ENCODE data around the gene FHIT.

FHIT gene

DNA sequence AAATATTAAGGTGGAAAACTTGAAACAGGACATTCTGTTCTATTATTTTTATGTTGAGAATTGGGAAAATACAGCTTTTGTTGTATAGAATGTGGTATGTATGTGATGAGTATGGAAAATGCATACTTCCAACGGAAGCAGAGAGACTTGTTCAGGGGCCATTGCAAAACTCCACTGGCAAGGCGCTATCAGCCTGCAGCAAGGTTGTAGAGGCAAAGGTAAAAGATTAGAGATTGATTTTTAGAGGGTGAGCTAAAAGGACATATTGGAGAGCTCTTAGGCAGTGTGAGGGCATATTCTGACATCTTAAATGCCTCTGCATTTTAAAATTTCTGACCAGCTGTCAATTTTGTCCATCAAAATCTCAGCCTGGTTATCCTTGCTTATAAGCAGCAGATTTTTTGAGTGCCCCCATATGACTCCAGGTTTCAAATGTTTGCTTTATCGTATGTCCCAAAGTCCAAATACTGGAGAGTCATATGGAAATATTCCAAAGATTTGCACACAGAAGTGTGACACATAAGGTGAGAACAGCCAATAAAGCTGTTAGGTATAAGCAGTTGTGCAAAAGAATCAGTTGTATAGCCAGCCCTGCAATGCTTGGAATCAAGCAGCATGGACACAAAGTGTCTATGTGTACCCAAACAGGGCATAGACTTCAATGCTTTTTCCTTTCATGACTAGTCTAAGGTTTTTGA, 829.4 kb downstream of the FHIT start:
- Histone ChIP-seq H3K4me3 (no peak overlapping the region), H3K27ac (no peak overlapping the region)

DNA sequence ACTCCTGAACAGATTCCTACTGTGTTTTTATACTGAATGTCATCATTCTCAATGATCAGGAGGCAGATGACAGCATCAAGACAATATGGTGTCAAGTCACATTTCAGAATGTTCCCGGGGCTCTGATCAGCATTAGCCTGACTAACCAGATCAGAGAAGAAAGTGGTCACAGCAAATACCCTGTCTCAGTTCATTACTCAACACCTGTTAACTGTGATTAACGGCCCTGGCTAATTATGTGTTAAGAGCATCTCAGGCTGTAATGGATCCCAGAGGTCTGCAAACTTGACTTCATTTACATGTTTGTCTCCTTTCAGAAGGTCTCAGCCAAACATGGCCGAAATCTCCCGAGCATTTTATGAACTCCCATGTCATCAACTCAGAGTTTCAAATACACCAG, 833.7 kb downstream of the FHIT start:
- Histone ChIP-seq H3K27ac (no peak overlapping the region), H3K4me3 (no peak overlapping the region)

DNA sequence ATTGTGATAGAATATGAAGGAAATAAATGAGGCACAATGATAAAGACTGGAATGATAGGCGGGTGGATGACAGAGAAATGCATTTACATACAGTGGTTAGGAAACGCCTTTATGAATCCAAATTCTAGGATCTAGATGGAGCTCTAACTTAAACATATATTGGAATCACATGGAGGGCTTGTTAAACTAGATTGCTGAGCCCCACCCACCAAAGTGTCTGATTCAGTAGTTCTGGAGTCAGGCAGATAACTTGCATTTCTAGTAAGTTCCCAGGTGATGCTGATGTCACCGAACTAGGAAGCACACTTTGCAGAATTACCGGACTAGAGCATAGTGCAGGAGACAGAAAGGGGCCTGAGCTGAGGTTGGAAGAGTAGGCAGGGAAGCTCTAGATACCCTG, 837.2 kb downstream of the FHIT start:
- H3K4me3 ChIP-seq = no peak overlapping the region

DNA sequence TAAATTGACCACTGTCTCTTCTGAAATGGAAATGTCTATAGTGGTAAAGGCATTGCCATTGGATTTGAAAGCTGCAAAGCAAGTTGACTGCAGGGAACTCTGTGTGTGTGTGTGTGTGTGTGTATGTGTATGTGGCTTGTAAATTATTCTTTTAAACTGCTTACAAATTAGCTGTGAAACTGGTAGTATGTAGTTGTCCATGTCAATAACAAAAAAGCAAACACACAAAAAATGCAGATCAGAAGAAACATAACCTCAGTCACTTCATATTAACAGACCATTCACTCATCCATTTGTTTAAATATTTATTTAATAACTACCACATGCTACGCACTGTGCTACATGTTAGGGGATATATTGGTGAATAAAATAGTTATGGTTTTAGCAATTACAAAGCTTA, 837.7 kb downstream of the FHIT start:
- Histone ChIP-seq H3K27ac (no peak overlapping the region), H3K4me3 (no peak overlapping the region)

More for the DNA sequence above, 837.2 kb downstream of the FHIT start:
- H3K27ac ChIP-seq = no peak overlapping the region

DNA sequence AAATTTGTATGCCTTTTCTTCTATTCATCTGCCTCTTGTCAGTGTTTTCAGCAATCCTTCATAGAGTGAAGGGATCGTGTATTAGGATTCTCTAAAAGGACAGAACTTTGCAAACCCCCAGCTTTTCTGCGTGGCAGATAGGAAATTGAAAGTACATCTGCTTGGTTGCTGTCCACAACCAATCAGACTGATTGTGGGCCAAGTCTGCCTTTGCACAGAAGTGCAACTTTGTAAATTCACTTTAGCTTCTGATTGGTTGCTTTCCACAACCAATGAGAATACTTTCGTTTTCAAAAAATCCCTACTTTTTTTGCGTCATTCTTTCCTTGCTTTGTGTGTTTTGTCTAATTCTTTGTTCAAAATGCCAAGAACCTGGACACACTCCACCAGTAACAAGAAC, 847.4 kb downstream of the FHIT start:
- Histone ChIP-seq H3K27ac (no peak overlapping the region), H3K4me3 (no peak overlapping the region)

DNA sequence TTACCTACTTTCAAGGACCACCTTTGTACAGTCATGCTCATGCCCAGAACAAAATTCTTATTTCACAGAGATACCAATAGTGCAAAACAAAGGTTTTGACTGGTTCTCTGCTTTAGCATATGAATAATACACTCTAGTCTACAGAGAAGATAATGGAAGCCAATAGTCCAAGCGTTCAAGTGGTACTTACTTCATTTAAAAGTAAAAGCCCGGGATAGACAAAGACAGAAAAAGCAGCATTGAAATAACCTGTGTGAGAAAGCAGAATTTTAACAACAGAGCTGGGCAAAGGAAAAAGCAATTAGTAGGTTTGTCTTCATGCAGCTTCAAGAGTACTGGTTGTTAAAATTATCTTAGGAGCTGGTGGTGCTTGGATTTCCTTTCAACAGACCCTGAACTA, 848.3 kb downstream of the FHIT start:
- Histone ChIP-seq H3K4me3 (no peak overlapping the region), H3K27ac (no peak overlapping the region)

DNA sequence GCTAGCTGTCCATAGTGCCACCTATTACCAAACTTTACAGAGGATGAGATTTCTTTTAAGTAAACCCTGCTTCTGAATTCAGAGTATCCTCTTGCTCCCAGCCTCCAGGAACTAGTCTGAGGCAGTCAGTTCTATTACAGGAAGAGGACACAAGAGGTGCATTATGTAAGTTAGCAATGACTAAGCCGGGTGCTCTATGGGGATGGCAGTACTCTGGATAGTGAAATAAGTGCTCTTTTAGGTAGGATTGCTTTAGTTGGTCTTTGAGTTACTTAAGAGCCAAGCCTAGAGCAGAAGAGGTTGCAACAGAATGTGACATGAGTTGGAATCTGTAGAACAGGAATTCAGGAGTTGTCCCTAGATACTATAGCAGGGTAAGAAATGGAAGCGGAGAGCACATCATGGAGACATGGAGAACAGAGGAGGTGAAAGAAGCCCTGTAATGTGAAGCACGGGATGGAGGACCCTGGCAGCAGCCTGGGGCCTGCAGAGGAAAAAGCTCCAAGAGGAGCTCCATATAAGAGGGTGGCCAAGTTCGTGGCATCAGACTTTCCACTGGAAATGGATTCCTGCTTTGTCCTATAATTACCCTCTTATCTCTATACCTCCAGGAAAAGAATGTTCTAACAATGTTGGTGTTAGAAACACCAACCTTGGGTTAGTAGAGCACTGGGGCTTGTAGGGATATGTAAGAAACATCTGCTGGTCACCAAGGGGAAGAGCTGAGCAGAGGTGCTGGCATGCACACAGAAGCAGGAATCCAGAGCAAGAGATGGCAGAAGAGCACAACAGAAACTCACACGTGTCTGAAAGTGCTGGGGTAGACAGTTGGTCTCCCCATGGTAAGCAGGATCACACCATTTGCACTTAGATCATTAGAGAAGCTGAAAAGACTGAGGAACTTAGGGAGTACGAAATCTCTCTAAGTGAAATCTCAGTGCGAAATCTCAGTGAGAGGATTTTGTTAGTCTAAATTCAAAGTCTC, 851.1 kb downstream of the FHIT start:
- Histone ChIP-seq H3K27ac (no peak overlapping the region), H3K4me3 (no peak overlapping the region)

DNA sequence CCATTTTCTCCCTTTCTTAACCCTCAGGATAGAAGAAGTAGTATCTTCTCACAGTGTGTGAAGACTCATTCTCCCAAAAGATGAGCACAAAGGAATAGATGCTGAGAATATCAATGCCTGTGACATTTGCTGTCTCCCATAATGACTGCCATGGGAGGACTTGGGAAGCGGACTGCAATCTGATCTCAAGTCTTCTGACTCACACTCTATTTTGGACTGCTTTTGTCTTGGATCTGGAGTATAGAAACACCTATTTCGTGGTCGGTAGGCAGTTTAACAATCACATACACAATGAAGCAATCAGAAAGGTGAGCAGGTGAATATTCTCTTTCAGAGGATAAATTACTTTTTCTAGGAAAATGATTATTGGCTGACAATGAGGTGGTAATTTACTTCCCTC, 852.0 kb downstream of the FHIT start:
- no peak overlapping the region for H3K27ac ChIP-seq
- H3K4me3 ChIP-seq = no peak overlapping the region

DNA sequence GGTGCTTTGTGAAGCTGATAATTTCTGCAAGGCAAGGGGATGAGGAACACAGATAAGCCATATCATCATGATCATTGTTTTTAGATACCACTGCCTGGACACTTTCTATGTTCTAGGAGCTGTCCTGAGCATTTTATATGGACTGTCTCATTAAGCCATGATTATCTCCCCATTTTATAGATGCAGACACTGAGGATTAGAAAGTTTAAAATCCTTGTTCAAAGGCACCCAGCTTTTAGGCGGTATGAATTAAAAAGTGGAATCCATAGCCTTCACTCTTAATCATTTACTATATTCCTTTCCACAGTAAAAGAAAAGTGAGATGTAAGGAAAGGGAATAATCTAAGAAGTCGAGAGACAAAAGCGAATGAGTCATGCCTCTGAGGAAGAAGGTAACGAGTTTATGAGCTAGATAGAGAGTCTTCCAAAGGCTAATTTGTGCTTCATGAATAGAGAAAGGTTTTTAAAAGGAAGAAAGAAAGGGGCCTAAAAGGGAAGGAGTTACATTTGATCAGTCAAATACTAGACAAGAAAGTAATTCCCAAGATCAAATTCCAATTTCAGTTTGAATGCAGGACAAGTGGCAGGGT, 856.0 kb downstream of the FHIT start:
- no peak overlapping the region for H3K4me3 ChIP-seq
- no peak overlapping the region for H3K27ac ChIP-seq

DNA sequence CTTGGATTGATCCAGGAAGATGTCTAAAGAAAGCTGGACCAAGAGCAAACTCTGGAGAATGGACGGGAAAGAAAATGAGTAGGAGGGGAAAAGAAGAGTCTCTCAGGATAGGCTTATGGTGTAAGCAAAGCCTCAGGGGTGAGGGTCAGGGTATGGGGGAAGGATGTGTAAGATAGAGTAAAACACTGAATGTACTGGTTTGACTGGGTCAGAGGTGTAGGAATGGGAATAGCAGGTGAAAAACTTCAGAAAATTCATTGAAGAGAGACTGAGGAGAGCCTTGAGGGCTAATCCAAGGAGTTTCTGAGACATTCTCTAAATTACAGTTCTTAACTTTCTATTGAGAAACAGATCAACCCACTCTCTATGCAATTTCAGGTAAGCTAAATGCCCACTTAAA, 857.3 kb downstream of the FHIT start:
- no peak overlapping the region for H3K27ac ChIP-seq
- no peak overlapping the region for H3K4me3 ChIP-seq

DNA sequence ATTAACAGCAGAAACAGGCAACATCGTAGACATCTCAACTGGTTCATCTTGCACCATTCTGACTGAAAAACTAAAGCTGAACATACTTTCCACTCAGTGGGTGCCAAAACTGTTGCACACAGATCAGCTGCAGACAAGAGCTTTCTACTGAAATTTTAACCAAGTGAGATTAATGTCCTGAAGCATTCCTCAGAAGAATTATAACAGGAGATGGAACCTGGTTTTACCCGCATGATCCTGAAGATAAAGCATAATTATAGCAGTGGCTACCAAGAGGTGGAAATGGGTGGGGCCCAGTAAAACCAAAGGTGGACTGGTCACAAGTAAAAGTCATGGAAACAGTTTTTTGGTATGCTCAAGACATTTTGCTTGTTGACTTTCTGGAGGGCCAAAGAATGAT, 858.8 kb downstream of the FHIT start:
- Histone ChIP-seq H3K27ac (no peak overlapping the region), H3K4me3 (no peak overlapping the region)

DNA sequence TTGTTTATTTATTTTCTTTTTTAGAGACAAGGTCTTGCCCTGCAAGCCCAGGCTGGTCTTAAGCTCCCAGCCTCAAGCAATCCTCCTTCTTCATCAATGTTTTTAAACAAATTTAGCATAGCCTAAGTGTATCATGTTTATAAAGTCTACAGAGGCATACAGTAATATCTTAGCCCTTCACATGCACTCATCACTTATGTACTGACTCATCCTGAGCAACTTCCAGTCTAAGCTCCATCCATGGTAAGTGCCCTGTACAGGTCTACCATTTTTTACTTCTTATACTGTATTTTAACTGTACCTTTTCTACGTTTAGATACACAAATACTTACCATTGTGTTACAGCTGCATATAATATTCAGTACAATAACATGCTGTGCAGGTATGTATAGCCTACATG, 860.0 kb downstream of the FHIT start:
- H3K27ac ChIP-seq = no peak overlapping the region
- H3K4me3 ChIP-seq = no peak overlapping the region

DNA sequence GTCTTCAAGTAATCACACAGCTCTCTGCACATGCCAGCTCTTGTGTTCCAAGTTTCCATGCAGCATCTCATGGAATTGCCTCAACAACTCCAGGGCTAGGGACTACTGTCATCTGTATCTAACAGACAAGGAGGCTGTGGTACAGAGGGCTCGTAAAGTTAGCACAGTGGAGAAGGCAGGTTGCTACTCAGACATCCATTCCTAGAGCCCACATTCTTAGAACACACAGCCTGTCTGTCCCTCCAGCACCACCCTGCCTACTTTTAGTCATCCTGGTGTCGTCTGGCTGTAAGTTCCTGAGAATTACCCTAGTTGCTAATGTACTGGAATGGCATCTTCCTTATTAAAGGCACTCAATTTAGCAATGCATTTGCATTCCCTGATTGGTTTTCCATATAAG, 862.5 kb downstream of the FHIT start:
- no peak overlapping the region for H3K27ac ChIP-seq
- no peak overlapping the region for H3K4me3 ChIP-seq

DNA sequence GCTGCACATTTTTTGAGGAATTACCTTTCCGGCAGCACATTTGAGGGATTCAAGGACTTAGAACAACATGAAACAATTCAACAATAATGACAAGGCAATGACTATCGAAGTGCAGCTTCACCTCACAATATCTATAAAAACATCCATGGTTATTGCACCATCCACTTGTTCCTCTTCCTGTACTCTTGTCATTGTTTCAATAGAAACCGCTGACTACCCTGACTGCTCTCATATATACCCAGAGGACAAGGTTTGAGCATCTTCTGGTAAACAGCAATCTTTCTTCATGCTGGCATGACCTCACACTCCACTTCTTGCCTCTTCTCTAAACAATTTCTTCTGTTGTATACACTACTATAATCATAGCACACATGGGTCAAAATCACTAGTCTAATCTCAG, 864.9 kb downstream of the FHIT start:
- no peak overlapping the region for H3K4me3 ChIP-seq

DNA sequence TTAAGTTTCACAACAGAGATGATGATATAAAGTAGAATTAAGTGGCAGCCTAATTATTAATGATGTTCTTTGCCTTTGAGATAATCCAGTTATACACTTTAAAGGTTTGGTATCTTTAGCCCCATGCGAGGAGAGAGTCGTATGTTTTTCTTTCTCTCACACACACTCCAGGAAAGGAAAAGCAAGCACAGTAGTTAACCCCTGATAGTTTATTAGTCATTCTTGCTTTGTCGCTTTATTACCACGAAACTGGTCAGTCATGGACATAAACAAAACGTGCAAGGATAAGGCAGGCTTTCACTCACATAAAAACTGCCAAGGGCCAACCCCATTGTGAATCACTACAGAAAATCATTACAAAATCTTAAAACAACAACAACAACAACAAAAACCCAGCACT, 866.9 kb downstream of the FHIT start:
- Histone ChIP-seq H3K27ac (no peak overlapping the region), H3K4me3 (no peak overlapping the region)

More for the DNA sequence above, 864.9 kb downstream of the FHIT start:
- H3K27ac ChIP-seq = no peak overlapping the region

DNA sequence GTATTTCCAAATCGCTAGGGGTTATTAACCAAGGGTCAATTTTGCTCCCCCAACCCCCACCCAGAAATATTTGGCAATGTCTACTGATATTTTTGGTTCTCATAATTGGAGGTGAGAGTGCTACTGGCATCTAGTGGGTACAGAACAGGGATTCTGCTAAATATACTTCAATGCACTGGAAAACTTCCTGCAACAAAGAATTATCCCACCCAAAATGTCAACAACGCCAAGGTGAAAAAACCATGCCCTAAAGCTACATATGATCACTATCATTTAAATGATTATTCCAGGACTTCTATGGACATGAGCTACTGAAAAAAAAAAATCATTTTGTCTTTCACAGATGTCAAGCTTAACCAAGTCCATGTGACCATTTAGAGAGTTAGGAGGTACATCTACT, 867.9 kb downstream of the FHIT start:
- no peak overlapping the region for H3K27ac ChIP-seq

DNA sequence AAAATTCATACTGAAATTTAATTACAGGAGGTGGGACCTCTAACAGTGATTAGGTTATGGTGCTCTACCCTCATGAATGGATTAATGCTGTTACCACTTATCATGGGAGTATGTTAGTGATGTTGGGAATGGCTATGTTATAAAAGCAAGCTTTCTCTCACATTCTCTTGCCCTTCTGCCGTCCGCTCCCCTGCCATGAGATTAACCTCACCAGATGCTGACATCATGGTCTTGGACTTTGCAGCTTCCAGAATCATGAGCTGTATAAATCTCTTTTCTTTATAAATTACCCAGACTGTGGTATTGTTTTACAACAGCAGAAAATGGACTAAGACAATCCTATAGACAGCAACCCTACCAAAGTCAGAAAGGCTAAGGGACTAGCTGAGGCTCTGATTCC, 884.8 kb downstream of the FHIT start:
- Histone ChIP-seq H3K4me3 (no peak overlapping the region), H3K27ac (no peak overlapping the region)

More for the DNA sequence above, 867.9 kb downstream of the FHIT start:
- H3K4me3 ChIP-seq = no peak overlapping the region

DNA sequence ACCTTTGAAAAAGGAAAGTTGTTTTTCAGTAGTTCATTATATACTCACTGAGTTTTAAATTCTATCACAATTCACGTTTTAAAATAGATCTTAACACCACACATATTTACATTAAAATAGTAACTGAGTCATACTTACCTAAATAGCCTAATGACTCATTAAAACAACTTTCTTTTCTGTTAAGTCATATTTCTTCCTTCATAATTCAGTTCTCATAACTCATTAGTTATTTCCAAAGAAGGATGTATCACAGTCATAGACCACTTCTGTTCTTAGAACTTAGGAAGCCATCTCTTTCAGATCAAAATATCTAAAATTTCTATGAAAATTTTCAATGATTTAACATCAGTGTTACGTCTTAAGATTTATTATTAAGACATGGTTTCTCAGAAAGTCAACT, 885.9 kb downstream of the FHIT start:
- H3K27ac ChIP-seq = no peak overlapping the region
- H3K4me3 ChIP-seq = no peak overlapping the region

DNA sequence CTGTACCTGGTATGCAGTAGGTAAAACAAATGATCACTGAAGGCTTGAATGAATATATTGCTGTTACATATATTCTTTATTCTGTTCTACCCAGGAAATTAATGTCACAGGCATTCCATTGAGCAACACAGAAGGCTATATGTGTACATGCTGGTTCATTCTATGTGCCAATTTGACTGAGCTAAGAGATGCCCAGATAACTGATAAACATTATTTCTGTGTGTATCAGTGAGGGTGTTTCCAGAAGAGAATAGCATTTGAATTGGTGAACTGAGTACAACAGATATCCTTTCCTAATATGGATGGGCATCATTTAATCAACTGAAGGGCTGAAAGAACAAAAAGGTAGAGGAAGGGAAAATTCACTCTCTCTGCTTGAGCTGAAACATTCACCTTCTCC, 886.8 kb downstream of the FHIT start:
- Histone ChIP-seq H3K4me3 (no peak overlapping the region), H3K27ac (no peak overlapping the region)

DNA sequence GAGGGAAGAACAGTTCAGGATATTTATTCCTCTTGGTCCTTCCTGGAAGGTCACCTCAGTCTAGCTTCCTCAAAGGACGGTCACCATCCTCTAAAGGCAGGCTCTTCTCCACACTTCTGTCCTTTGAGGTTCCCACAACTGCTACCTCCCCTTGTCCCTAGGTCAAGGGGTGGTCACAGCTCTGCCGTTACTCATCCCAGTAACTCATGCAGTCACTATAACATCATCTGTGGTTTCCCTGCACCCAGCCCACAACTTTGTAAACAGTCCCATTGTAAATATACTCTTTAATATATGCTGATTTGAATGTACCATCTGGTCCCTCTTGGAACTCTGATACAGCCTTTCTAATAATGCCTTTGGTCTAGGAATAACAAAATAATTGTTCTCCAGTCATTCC, 887.4 kb downstream of the FHIT start:
- Histone ChIP-seq H3K27ac (no peak overlapping the region), H3K4me3 (no peak overlapping the region)

DNA sequence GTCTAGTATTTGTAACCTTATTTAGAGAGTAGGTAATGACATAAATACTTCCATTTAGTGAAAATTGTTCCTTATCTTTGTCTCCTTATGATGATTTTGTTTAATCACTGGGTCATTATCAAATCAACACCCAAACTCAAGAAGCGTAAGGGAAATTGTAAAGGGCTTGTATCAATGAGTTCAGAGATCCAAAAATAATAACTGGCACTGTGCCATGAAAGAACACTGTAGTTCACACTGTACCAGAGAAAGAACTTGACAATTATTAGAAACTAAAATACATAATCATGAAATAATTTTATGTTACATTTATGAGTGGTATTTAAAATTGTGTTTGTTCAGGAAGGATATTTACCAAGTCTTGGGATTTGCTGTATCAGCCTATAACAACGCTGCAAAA, 895.4 kb downstream of the FHIT start:
- Histone ChIP-seq H3K4me3 (no peak overlapping the region), H3K27ac (no peak overlapping the region)
